VCaP (cell line): Measurements from ENCODE around the gene ATP2C1.

ENCODE experiments used
- H3K27ac ChIP-seq: fragments of 450-650 bp; 2 replicates; pipeline ENCODE4 v1.5.1; 2017
- CTCF ChIP-seq: fragments of 450-650 bp; conservative IDR thresholded peaks from 2 replicates; pipeline ENCODE4 v1.5.1; 2017; ENCODE audit warnings: mild to moderate bottlenecking, moderate library complexity

The ATP2C1 gene

GRCh38 chr3:130878464-130878863, 15.4 kb upstream of the ATP2C1 start:
- TF ChIP-seq CTCF, result no peak

GRCh38 chr3:130889416-130889946, 4.4 kb upstream of the ATP2C1 start:
- TF ChIP-seq CTCF, result no peak
- H3K27ac ChIP-seq, result no peak overlapping the region

More at GRCh38 chr3:130878464-130878863, 15.4 kb upstream of the ATP2C1 start:
- no peak overlapping the region for H3K27ac ChIP-seq

GRCh38 chr3:130892759-130893375, 1.0 kb upstream of the ATP2C1 start:
- peak overlapping the region; percentile 97 for H3K27ac ChIP-seq
- TF ChIP-seq CTCF, result peak; percentile 84

- no peak for TF ChIP-seq CTCF
- H3K27ac ChIP-seq, result peak overlapping the region; percentile 97
These were observed 474 bp downstream of the ATP2C1 start for GRCh38 chr3:130894130-130894985.

- TF ChIP-seq CTCF, result no peak
- peak overlapping the region; percentile 97 for H3K27ac ChIP-seq
These were observed 1.0 kb downstream of the ATP2C1 start for GRCh38 chr3:130894986-130895280.

GRCh38 chr3:130895690-130896488, 2.0 kb downstream of the ATP2C1 start:
- H3K27ac ChIP-seq, result peak overlapping the region; percentile 97
- TF ChIP-seq CTCF, result no peak

- peak overlapping the region; percentile 97; the same call in 1 of the 2 replicates for H3K27ac ChIP-seq
- no peak for TF ChIP-seq CTCF
These were observed 3.4 kb downstream of the ATP2C1 start for GRCh38 chr3:130897316-130897715.
